ENCODE data around the gene CCNF. TPM values are rescaled to one million over a fixed set of nuclear protein-coding genes. Genes with fewer than 3 reads are reported as not detected.

CCNF gene
- total and polyA plus RNA-seq, 10 of the 15 experiments (the other 5 are each of a cell fraction or from before 2014, with no cell fraction given), result 4.0 to 63.2 (median 27.5) TPM

DNA sequence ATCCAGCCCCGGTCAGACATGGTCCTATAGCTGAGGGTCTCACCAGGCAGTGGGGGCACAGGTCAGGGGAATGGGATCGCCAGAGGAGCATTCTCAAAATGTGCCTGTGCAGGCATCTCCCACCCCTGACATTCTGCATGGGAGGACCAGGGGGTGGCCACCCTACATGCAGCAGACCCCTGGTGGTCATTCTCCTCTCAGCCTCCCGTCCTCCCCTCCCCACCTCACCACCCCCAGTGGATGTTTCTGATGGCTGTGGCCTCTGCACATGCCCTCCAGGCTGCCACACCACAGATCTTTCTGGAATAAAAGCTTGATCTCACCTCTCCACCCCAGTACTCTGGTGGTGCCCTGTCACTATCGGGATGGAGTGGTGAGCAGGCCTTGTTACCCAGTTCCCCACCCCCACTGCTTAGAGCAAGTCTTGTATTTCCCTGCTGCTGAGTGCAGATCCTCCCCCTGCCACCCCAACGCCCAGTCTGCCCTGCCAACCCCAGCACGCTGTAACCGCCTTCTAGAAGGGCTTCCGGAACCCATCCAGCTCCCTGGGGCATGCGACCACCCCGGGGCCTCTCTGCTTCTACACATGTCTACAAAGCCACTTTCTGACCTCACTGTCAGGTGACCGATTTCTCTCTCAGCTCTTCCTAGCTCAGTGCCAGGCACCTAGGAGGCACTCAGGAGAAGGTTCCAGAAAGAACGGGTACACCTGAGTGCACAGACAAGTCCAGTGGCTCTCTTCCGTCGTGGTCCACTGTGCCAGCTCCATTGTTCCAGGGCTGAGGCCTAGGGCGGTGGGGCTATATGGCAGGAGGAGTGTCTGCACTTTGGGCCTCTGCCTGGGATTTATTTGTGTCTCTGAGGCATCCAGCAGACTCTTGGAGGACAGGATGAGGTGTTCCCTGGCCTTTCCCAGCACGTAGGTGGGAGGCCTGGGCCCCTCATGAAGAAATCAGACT lies 55.0 kb downstream of the CCNF start:
- H3K27ac ChIP-seq (ENCODE audit: control insufficient read depth, insufficient read depth), result no peak overlapping the region
- H3K4me3 ChIP-seq, result no peak overlapping the region
- ChIA-PET SMC1A (ENCODE audit: uncharacterized antibody, unreplicated experiment) (no interaction called here), RAD21 (ENCODE audit: unreplicated experiment) (interaction anchor here (3.8 kb wide), 1 partner anchor 54 kb away, joined by 21 read pairs; the partner anchor contains the start of gene CCNF), CTCF (interaction anchor here (1.5 kb wide), 2 partner anchors 15 to 18 kb away, joined by 4 to 5 read pairs; no protein-coding TSS in a partner anchor), POLR2A (interaction anchor here (3.4 kb wide), 1 partner anchor 54 kb away, joined by 10 read pairs; the partner anchor contains the start of gene CCNF)
- no peak for FAIRE-seq
- no peaks in the 10 kb centered on the region for H3K36me3 ChIP-seq (ENCODE audit: control insufficient read depth in 2 of 2, insufficient read depth in 2 of 2, low read length in 1 of 2)
- peaks cover 16% of the 10 kb centered on the region for H3K4me1 ChIP-seq (ENCODE audit: control insufficient read depth, insufficient read depth, low read length)
- no peak for ATAC-seq
- TF ChIP-seq SIX5 (IDR thresholded peaks at IDR 0.05; ENCODE audit: low read depth, low read length, severe bottlenecking) (no peak), NR2C1 (IDR thresholded peaks at IDR 0.05) (no peak), EP300 (IDR thresholded peaks at IDR 0.05; ENCODE audit: borderline replicate concordance in 1 of 2, control insufficient read depth in 1 of 2, low read depth in 2 of 2, low read length in 2 of 2) (no peak), IRF4 (IDR thresholded peaks at IDR 0.05; ENCODE audit: low read depth, low read length) (no peak), PAX5 (IDR thresholded peaks at IDR 0.05; ENCODE audit: borderline replicate concordance, low read depth, low read length) (no peak), TCF7 (IDR thresholded peaks at IDR 0.05; ENCODE audit: borderline replicate concordance) (no peak), ATF7 (IDR thresholded peaks at IDR 0.05; ENCODE audit: low read depth) (no peak)
- TF ChIP-seq, protein P1, sequence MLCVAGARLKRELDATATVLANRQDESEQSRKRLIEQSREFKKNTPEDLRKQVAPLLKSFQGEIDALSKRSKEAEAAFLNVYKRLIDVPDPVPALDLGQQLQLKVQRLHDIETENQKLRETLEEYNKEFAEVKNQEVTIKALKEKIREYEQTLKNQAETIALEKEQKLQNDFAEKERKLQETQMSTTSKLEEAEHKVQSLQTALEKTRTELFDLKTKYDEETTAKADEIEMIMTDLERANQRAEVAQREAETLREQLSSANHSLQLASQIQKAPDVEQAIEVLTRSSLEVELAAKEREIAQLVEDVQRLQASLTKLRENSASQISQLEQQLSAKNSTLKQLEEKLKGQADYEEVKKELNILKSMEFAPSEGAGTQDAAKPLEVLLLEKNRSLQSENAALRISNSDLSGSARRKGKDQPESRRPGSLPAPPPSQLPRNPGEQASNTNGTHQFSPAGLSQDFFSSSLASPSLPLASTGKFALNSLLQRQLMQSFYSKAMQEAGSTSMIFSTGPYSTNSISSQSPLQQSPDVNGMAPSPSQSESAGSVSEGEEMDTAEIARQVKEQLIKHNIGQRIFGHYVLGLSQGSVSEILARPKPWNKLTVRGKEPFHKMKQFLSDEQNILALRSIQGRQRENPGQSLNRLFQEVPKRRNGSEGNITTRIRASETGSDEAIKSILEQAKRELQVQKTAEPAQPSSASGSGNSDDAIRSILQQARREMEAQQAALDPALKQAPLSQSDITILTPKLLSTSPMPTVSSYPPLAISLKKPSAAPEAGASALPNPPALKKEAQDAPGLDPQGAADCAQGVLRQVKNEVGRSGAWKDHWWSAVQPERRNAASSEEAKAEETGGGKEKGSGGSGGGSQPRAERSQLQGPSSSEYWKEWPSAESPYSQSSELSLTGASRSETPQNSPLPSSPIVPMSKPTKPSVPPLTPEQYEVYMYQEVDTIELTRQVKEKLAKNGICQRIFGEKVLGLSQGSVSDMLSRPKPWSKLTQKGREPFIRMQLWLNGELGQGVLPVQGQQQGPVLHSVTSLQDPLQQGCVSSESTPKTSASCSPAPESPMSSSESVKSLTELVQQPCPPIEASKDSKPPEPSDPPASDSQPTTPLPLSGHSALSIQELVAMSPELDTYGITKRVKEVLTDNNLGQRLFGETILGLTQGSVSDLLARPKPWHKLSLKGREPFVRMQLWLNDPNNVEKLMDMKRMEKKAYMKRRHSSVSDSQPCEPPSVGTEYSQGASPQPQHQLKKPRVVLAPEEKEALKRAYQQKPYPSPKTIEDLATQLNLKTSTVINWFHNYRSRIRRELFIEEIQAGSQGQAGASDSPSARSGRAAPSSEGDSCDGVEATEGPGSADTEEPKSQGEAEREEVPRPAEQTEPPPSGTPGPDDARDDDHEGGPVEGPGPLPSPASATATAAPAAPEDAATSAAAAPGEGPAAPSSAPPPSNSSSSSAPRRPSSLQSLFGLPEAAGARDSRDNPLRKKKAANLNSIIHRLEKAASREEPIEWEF (IDR thresholded peaks at IDR 0.05; ENCODE audit: insufficient replicate concordance, low read depth, low read length), result no peak
- TF ChIP-seq, protein P2, sequence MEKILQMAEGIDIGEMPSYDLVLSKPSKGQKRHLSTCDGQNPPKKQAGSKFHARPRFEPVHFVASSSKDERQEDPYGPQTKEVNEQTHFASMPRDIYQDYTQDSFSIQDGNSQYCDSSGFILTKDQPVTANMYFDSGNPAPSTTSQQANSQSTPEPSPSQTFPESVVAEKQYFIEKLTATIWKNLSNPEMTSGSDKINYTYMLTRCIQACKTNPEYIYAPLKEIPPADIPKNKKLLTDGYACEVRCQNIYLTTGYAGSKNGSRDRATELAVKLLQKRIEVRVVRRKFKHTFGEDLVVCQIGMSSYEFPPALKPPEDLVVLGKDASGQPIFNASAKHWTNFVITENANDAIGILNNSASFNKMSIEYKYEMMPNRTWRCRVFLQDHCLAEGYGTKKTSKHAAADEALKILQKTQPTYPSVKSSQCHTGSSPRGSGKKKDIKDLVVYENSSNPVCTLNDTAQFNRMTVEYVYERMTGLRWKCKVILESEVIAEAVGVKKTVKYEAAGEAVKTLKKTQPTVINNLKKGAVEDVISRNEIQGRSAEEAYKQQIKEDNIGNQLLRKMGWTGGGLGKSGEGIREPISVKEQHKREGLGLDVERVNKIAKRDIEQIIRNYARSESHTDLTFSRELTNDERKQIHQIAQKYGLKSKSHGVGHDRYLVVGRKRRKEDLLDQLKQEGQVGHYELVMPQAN (conservative IDR thresholded peaks at IDR 0.05), result no peak
- in situ Hi-C loops (cut with MboI), result no loop called here
- H3K79me2 ChIP-seq (ENCODE audit: control insufficient read depth, insufficient read depth, low read length), result no peaks in the 10 kb centered on the region
- H3K9ac ChIP-seq (ENCODE audit: control insufficient read depth, insufficient read depth, low read length), result no peak overlapping the region
- WGBS (ENCODE audit: insufficient coverage, insufficient replicate concordance, low lambda C conversion rate, missing lambda C conversion rate), result 83% methylated on average over 13 of the region's 16 CpGs
- no TSS peak for BruUV-seq (replicated peaks)
- H4K20me1 ChIP-seq (ENCODE audit: control insufficient read depth, insufficient read depth), result no peaks in the 10 kb centered on the region
- H3K4me2 ChIP-seq (ENCODE audit: control insufficient read depth, insufficient read depth), result no peak overlapping the region
- DNase-seq (ENCODE audit: low read depth, low spot score), result no peak
- intact Hi-C loops (cut with micrococcal nuclease; ENCODE audit: unreplicated experiment), result no loop called here
- no peaks in the 10 kb centered on the region for H3K9me3 ChIP-seq (replicated peaks; ENCODE audit: control insufficient read depth, insufficient read depth, low read length)
- H3K27me3 ChIP-seq (replicated peaks in 1 of 2; ENCODE audit: control insufficient read depth in 2 of 2, insufficient read depth in 2 of 2, low read length in 1 of 2), result no peaks in the 10 kb centered on the region
- H2AFZ ChIP-seq (ENCODE audit: control insufficient read depth, low read depth, low read length), result no peak overlapping the region
